OCI-LY1 (cell line): ENCODE data around the gene ARHGEF10L.

Source experiments
- H2AFZ ChIP-seq: fragments of 200-600 bp; sonication (generic), shearing (Covaris generic); 2 replicates; pipeline ENCODE4 v1.6.0; 2014; ENCODE audit warnings: antibody characterized with exemption, mild to moderate bottlenecking, low read length
- H3F3A ChIP-seq: fragments of 200-600 bp; sonication (generic), shearing (Covaris generic); 2 replicates; pipeline ENCODE4 v1.6.0; 2014; ENCODE audit warnings: mild to moderate bottlenecking, antibody characterized with exemption, low read length, moderate library complexity; ENCODE audit not compliant: insufficient read depth
- H3K27ac ChIP-seq: fragments of 200-600 bp; sonication (generic); 2 replicates; pipeline ENCODE4 v1.5.1; 2014; ENCODE audit warnings: low read length, mixed run types, mild to moderate bottlenecking, low read depth; ENCODE audit not compliant: poor library complexity, severe bottlenecking
- H3K27me3 ChIP-seq: fragments of 200-600 bp; sonication (generic); 2 replicates; pipeline ENCODE4 v1.6.0; 2014; ENCODE audit warnings: antibody characterized with exemption, mild to moderate bottlenecking, low read length, moderate library complexity; ENCODE audit not compliant: insufficient read depth
- H3K36me3 ChIP-seq: fragments of 200-600 bp; sonication (generic); 2 replicates; pipeline ENCODE4 v1.6.1; 2014; ENCODE audit warnings: mild to moderate bottlenecking, antibody characterized with exemption, low read length, moderate library complexity, mixed read lengths; ENCODE audit not compliant: insufficient read depth
- H3K4me1 ChIP-seq: fragments of 200-600 bp; sonication (generic); 2 replicates; pipeline ENCODE4 v1.5.1; 2014; ENCODE audit warnings: mild to moderate bottlenecking, low read length, moderate library complexity; ENCODE audit not compliant: insufficient read depth, severe bottlenecking
- H3K4me2 ChIP-seq: fragments of 200-600 bp; sonication (generic), shearing (Covaris generic); 2 replicates; pipeline ENCODE4 v1.6.1; 2014; ENCODE audit warnings: low read length
- H3K4me3 ChIP-seq: fragments of 200-600 bp; sonication (generic); 2 replicates; pipeline ENCODE4 v1.5.1; 2014; ENCODE audit warnings: low read length, low read depth, mild to moderate bottlenecking, mixed read lengths; ENCODE audit not compliant: poor library complexity, severe bottlenecking
- H3K79me2 ChIP-seq: fragments of 200-600 bp; shearing (Covaris generic); 2 replicates; pipeline ENCODE4 v1.6.1; 2016; ENCODE audit warnings: mixed run types, low read length, mixed read lengths; ENCODE audit not compliant: insufficient read depth
- H3K9ac ChIP-seq: fragments of 200-600 bp; sonication (generic), shearing (Covaris generic); 2 replicates; pipeline ENCODE4 v1.6.1; 2014; ENCODE audit warnings: mild to moderate bottlenecking, low read length, mixed read lengths
- H3K9me2 ChIP-seq: fragments of 200-600 bp; sonication (generic), shearing (Covaris generic); 2 replicates; pipeline ENCODE4 v1.6.1; 2014; ENCODE audit warnings: low read depth, mild to moderate bottlenecking, low read length, mixed read lengths
- H3K9me3 ChIP-seq: fragments of 200-600 bp; shearing (Covaris generic); 2 replicates; pipeline ENCODE4 v1.6.1; 2014; ENCODE audit warnings: low read length, mixed read lengths
- H4K20me1 ChIP-seq: fragments of 200-600 bp; sonication (generic), shearing (Covaris generic); 2 replicates; pipeline ENCODE4 v1.6.0; 2016; ENCODE audit warnings: mild to moderate bottlenecking, low read length; ENCODE audit not compliant: insufficient read depth
- EZH2 ChIP-seq: fragments of 200-600 bp; sonication (generic), shearing (Covaris generic); IDR thresholded peaks from 2 replicates; pipeline ENCODE4 v1.8.0; 2017; ENCODE audit warnings: borderline replicate concordance, mixed run types, mild to moderate bottlenecking, antibody characterized with exemption, low read length, moderate library complexity, mixed read lengths
- TF ChIP-seq, protein P1 (sequence below): fragments of 200-600 bp; sonication (generic), shearing (Covaris generic); IDR thresholded peaks from 2 replicates; pipeline ENCODE4 v1.5.1; 2017; ENCODE audit warnings: mild to moderate bottlenecking, antibody characterized with exemption, low read length, moderate library complexity, mixed read lengths

Gene ARHGEF10L

GRCh38 chr1:17671741-17672140 is 132.2 kb downstream of the ARHGEF10L start:
- no peak overlapping the region for H2AFZ ChIP-seq
- H3K4me1 ChIP-seq = no peaks in the 10 kb centered on the region
- no peak overlapping the region for H3K27ac ChIP-seq
- H3K36me3 ChIP-seq = no peaks in the 10 kb centered on the region
- no peaks in the 10 kb centered on the region for H3K9me3 ChIP-seq
- H3K9ac ChIP-seq = no peak overlapping the region
- no peaks in the 10 kb centered on the region for H3K79me2 ChIP-seq
- no peak for TF ChIP-seq EZH2
- H3K4me3 ChIP-seq = no peak overlapping the region
- no peaks in the 10 kb centered on the region for H4K20me1 ChIP-seq
- H3K4me2 ChIP-seq = no peak overlapping the region
- no peaks in the 10 kb centered on the region for H3K27me3 ChIP-seq
- H3F3A ChIP-seq = no peaks in the 10 kb centered on the region
- H3K9me2 ChIP-seq = no peaks in the 10 kb centered on the region

GRCh38 chr1:17672226-17672625 is 132.7 kb downstream of the ARHGEF10L start:
- no peak overlapping the region for H3K27ac ChIP-seq
- H4K20me1 ChIP-seq = no peaks in the 10 kb centered on the region
- no peak overlapping the region for H3K9ac ChIP-seq
- H3K9me2 ChIP-seq = no peaks in the 10 kb centered on the region
- H3K9me3 ChIP-seq = no peaks in the 10 kb centered on the region
- H3K4me3 ChIP-seq = no peak overlapping the region
- no peaks in the 10 kb centered on the region for H3F3A ChIP-seq
- H3K4me2 ChIP-seq = no peak overlapping the region
- TF ChIP-seq EZH2 = no peak
- TF ChIP-seq, protein P1, sequence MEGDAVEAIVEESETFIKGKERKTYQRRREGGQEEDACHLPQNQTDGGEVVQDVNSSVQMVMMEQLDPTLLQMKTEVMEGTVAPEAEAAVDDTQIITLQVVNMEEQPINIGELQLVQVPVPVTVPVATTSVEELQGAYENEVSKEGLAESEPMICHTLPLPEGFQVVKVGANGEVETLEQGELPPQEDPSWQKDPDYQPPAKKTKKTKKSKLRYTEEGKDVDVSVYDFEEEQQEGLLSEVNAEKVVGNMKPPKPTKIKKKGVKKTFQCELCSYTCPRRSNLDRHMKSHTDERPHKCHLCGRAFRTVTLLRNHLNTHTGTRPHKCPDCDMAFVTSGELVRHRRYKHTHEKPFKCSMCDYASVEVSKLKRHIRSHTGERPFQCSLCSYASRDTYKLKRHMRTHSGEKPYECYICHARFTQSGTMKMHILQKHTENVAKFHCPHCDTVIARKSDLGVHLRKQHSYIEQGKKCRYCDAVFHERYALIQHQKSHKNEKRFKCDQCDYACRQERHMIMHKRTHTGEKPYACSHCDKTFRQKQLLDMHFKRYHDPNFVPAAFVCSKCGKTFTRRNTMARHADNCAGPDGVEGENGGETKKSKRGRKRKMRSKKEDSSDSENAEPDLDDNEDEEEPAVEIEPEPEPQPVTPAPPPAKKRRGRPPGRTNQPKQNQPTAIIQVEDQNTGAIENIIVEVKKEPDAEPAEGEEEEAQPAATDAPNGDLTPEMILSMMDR = no peak
- no peaks in the 10 kb centered on the region for H3K27me3 ChIP-seq
- H3K79me2 ChIP-seq = no peaks in the 10 kb centered on the region
- H3K36me3 ChIP-seq = no peaks in the 10 kb centered on the region
- no peaks in the 10 kb centered on the region for H3K4me1 ChIP-seq
- no peak overlapping the region for H2AFZ ChIP-seq

DNA sequence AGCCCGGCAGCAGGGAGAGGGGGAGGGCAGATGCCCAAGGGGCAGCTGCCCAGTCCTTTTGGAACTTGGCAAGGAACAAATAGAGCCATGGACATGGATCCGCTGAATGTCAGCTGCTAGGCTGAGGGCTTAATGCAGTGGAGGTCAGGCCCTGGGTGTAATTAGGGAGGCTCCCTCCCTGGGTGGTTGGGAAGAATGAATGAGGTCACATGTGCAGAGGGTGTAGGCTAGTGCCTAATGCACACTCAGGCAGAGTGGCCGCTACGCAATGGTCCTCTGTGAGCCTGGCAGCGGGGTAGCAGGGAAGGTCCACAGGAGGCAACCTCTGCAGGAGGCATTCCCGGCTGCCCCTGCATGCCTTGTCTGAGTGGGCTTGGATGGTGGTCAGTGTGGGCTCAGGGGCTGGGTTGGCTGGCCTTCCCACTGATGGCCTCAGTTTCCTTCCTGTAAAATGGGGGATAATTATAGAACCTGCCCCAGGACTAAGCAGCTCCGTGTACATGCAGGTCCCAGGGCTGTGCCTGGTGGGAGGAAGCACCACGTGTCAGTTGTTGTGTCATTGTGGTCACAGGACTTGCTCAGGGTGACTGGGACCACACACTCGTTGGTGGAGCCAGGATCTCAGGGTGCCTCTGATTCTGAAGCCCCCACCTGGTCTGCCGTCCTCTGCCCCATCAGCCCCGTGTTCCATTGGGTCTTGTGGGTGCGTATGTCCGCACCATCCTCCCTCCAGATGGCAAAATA is 134.0 kb downstream of the ARHGEF10L start:
- Histone ChIP-seq H3F3A (no peaks in the 10 kb centered on the region), H3K4me1 (no peaks in the 10 kb centered on the region), H3K79me2 (no peaks in the 10 kb centered on the region), H2AFZ (no peak overlapping the region), H3K27me3 (no peaks in the 10 kb centered on the region), H3K4me2 (no peak overlapping the region), H3K9me2 (no peaks in the 10 kb centered on the region), H3K9me3 (no peaks in the 10 kb centered on the region), H4K20me1 (no peaks in the 10 kb centered on the region), H3K27ac (no peak overlapping the region), H3K36me3 (no peaks in the 10 kb centered on the region), H3K4me3 (no peak overlapping the region), H3K9ac (no peak overlapping the region)
- TF ChIP-seq, protein P1 = no peak
- TF ChIP-seq EZH2 = no peak
